ENCODE measurements around the gene FGF14.

Gene FGF14

GRCh38 chr13:101941095-101941783, 460.6 kb downstream of the FGF14 start:
- no peak for DNase-seq (ENCODE audit: low read depth in 1 of 2, low spot score in 1 of 2)

- no peak for DNase-seq (ENCODE audit: low read depth in 1 of 2, low spot score in 1 of 2)
Observed at GRCh38 chr13:101939370-101939769, 462.5 kb downstream of the FGF14 start.

GRCh38 chr13:101935828-101936227, 466.0 kb downstream of the FGF14 start:
- DNase-seq (ENCODE audit: low read depth in 1 of 2, low spot score in 1 of 2) = no peak

- no peak for DNase-seq (ENCODE audit: low read depth in 1 of 2, low spot score in 1 of 2)
Observed at GRCh38 chr13:101931186-101931585, 470.7 kb downstream of the FGF14 start.

GRCh38 chr13:101930331-101930730, 471.5 kb downstream of the FGF14 start:
- DNase-seq (ENCODE audit: low read depth in 1 of 2, low spot score in 1 of 2) = no peak

GRCh38 chr13:101925731-101926130, 476.1 kb downstream of the FGF14 start:
- no peak for DNase-seq (ENCODE audit: low read depth in 1 of 2, low spot score in 1 of 2)

GRCh38 chr13:101919541-101920181, 482.2 kb downstream of the FGF14 start:
- DNase-seq (ENCODE audit: low read depth in 1 of 2, low spot score in 1 of 2) = no peak

GRCh38 chr13:101917833-101918661, 483.8 kb downstream of the FGF14 start:
- no peak for DNase-seq (ENCODE audit: low read depth in 1 of 2, low spot score in 1 of 2)

GRCh38 chr13:101917475-101917810, 484.4 kb downstream of the FGF14 start:
- DNase-seq (ENCODE audit: low read depth in 1 of 2, low spot score in 1 of 2) = no peak

GRCh38 chr13:101916775-101917474, 484.9 kb downstream of the FGF14 start:
- DNase-seq (ENCODE audit: low read depth in 1 of 2, low spot score in 1 of 2) = no peak

GRCh38 chr13:101916108-101916774, 485.6 kb downstream of the FGF14 start:
- no peak for DNase-seq (ENCODE audit: low read depth in 1 of 2, low spot score in 1 of 2)

GRCh38 chr13:101915755-101916107, 486.1 kb downstream of the FGF14 start:
- no peak for DNase-seq (ENCODE audit: low read depth in 1 of 2, low spot score in 1 of 2)

- DNase-seq (ENCODE audit: low read depth in 1 of 2, low spot score in 1 of 2) = no peak
Observed at GRCh38 chr13:101915331-101915730, 486.5 kb downstream of the FGF14 start.

GRCh38 chr13:101911752-101912151, 490.1 kb downstream of the FGF14 start:
- DNase-seq (ENCODE audit: low read depth in 1 of 2, low spot score in 1 of 2) = no peak

GRCh38 chr13:101903890-101904289, 498.0 kb downstream of the FGF14 start:
- DNase-seq (ENCODE audit: low read depth in 1 of 2, low spot score in 1 of 2) = no peak

GRCh38 chr13:101898676-101899075, 503.2 kb downstream of the FGF14 start:
- no peak for DNase-seq (ENCODE audit: low read depth in 1 of 2, low spot score in 1 of 2)

GRCh38 chr13:101896541-101896940, 505.3 kb downstream of the FGF14 start:
- no peak for DNase-seq (ENCODE audit: low read depth in 1 of 2, low spot score in 1 of 2)

GRCh38 chr13:101893021-101893420, 508.8 kb downstream of the FGF14 start:
- DNase-seq (ENCODE audit: low read depth in 1 of 2, low spot score in 1 of 2) = no peak

- no peak for DNase-seq (ENCODE audit: low read depth in 1 of 2, low spot score in 1 of 2)
Observed at GRCh38 chr13:101892296-101892695, 509.6 kb downstream of the FGF14 start.

GRCh38 chr13:101881593-101881992, 520.3 kb downstream of the FGF14 start:
- DNase-seq (ENCODE audit: low read depth in 1 of 2, low spot score in 1 of 2) = no peak

GRCh38 chr13:101880581-101880980, 521.3 kb downstream of the FGF14 start:
- DNase-seq (ENCODE audit: low read depth in 1 of 2, low spot score in 1 of 2) = no peak

Measured in stimulated activated CD4-positive, alpha-beta T cell treated with anti-CD3 and anti-CD28 coated beads, Interleukin-15, amount 100 ng/mL, for 1 hour (primary cell).